Caco-2 (cell line): ENCODE data around the gene FASTK. TPM values are rescaled to one million over a fixed set of nuclear protein-coding genes. Genes with fewer than 3 reads are reported as not detected.
A peak's percentile ranks its signal among the peaks of the same experiment; 100 is the strongest.

ENCODE experiments used
- Bru-seq: library from RNA; stranded (reverse); fragments of 400-500 nt; gene quantifications from one replicate; lab custom pipeline; 2021; lab: Mats Ljungman, UMichigan
- BruChase-seq, 2 experiments: library from RNA; stranded (reverse); fragments of 400-500 nt; gene quantifications; one replicate each; lab custom pipeline; 2021; lab: Mats Ljungman, UMichigan
- BruUV-seq: library from RNA; stranded (reverse); fragments of 400-500 nt; replicated peaks from 2 replicates; lab custom pipeline; 2021; lab: Mats Ljungman, UMichigan
- CTCF ChIA-PET: fragments of 300-600 bp; sonication (Branson Sonifier 250); formaldehyde crosslinking; loops from one replicate; lab custom pipeline; 2022; ENCODE audit warnings: antibody characterized with exemption; lab: Charles Lee
- POLR2A ChIA-PET: fragments of 300-600 bp; sonication (Branson Sonifier 250); formaldehyde crosslinking; loops from one replicate; lab custom pipeline; 2022; ENCODE audit warnings: antibody characterized with exemption; lab: Charles Lee
- DNase-seq, 2 experiments: peaks; one replicate each; pipeline versions ENCODE4 v3.0.0 to v3.0.0-alpha.2; 2020 to 2022
- H3K27me3 ChIP-seq: replicated peaks from 2 replicates; pipeline ENCODE4 v1.6.0; 2011; ENCODE audit warnings: low read length; ENCODE audit not compliant: control insufficient read depth, insufficient read depth
- H3K36me3 ChIP-seq: 2 replicates; pipeline ENCODE4 v1.5.1; 2011; ENCODE audit warnings: low read length; ENCODE audit not compliant: control insufficient read depth, insufficient read depth
- H3K4me1 ChIP-seq: fragments of 250-450 bp; sonication (Bioruptor Pico); 2 replicates; pipeline ENCODE4 v1.5.1; 2020; ENCODE audit warnings: mild to moderate bottlenecking
- H3K4me3 ChIP-seq: 2 replicates; pipeline ENCODE4 v1.5.1; 2011; ENCODE audit warnings: low read depth, mild to moderate bottlenecking, control low read depth, low read length
- H3K9me3 ChIP-seq: fragments of 250-450 bp; sonication (Bioruptor Pico); 2 replicates; pipeline ENCODE4 v1.5.1; 2020; ENCODE audit warnings: mild to moderate bottlenecking, moderate library complexity
- H3K27ac Mint-ChIP-seq: one replicate; pipeline ENCODE4 v1.8.0; 2022; ENCODE audit warnings: mixed read lengths; ENCODE audit not compliant: unreplicated experiment
- H3K27me3 Mint-ChIP-seq: one replicate; pipeline ENCODE4 v1.8.0; 2022; ENCODE audit warnings: mixed read lengths; ENCODE audit not compliant: insufficient read depth, unreplicated experiment
- H3K36me3 Mint-ChIP-seq: one replicate; pipeline ENCODE4 v1.8.0; 2022; ENCODE audit warnings: mild to moderate bottlenecking, mixed read lengths; ENCODE audit not compliant: insufficient read depth, unreplicated experiment
- H3K4me1 Mint-ChIP-seq: one replicate; pipeline ENCODE4 v1.8.0; 2022; ENCODE audit warnings: low read depth, mixed read lengths; ENCODE audit not compliant: unreplicated experiment
- H3K4me3 Mint-ChIP-seq: one replicate; pipeline ENCODE4 v1.8.0; 2022; ENCODE audit warnings: mild to moderate bottlenecking, moderate library complexity, mixed read lengths; ENCODE audit not compliant: unreplicated experiment
- H3K9me3 Mint-ChIP-seq: one replicate; pipeline ENCODE4 v1.8.0; 2022; ENCODE audit warnings: mixed read lengths; ENCODE audit not compliant: unreplicated experiment
- intact Hi-C: fragments of 100-400 bp; cut with micrococcal nuclease; formaldehyde crosslinking; loops from one replicate; pipeline ENCODE4 v1.10.0; 2022; ENCODE audit not compliant: unreplicated experiment
- long read RNA-seq: library from polyadenylated mRNA; stranded (forward); transcript quantifications from one replicate; pipeline ENCODE4 v2.0.0, GENCODE V29; 2022
- total RNA-seq: library from RNA; stranded (reverse); gene quantifications from 2 replicates; pipeline ENCODE4 v1.2.3, GENCODE V29; 2022
- TF ChIP-seq, protein P1 (sequence below), 2 experiments: fragments of 200-600 bp in 1 of 2; IDR thresholded peaks; 1 replicate in 1 of 2; 2 replicates in 1 of 2; pipeline versions ENCODE4 v1.5.1 to v1.8.0; 2011 to 2022; ENCODE audit warnings: antibody characterized with exemption in 1 of 2, control low read depth in 1 of 2, inconsistent platforms in 1 of 2, low read depth in 1 of 2, low read length in 1 of 2, mild to moderate bottlenecking in 1 of 2, moderate library complexity in 1 of 2; ENCODE audit not compliant: insufficient read depth in 1 of 2, severe bottlenecking in 1 of 2, unreplicated experiment in 1 of 2

Gene FASTK, protein sequence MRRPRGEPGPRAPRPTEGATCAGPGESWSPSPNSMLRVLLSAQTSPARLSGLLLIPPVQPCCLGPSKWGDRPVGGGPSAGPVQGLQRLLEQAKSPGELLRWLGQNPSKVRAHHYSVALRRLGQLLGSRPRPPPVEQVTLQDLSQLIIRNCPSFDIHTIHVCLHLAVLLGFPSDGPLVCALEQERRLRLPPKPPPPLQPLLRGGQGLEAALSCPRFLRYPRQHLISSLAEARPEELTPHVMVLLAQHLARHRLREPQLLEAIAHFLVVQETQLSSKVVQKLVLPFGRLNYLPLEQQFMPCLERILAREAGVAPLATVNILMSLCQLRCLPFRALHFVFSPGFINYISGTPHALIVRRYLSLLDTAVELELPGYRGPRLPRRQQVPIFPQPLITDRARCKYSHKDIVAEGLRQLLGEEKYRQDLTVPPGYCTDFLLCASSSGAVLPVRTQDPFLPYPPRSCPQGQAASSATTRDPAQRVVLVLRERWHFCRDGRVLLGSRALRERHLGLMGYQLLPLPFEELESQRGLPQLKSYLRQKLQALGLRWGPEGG
- total RNA-seq: 114 and 119 TPM in 2 replicates
- Bru-seq, nascent RNA: percentile 77 among the genes with signal in this experiment
- BruChase-seq, experiment 1, labeled RNA remaining after a 2-hour chase: percentile 84 among the genes with signal in this experiment
- BruChase-seq, experiment 2, labeled RNA remaining after a 6-hour chase: percentile 91 among the genes with signal in this experiment
- long read RNA-seq, transcript FASTK-212 (10 exons, 1,764 nt): minor isoform, 21 of 275 reads
- long read RNA-seq, transcript FASTK-201 (10 exons, 1,827 nt): major isoform, 115 of 275 reads
- long read RNA-seq, transcript FASTK-213 (9 exons, 1,826 nt): minor isoform, 16 of 275 reads
- long read RNA-seq, partial matches to known transcripts: 25 of 275 reads
- long read RNA-seq, other reads (novel, unspliced or antisense): 92 of 275 reads

DNA sequence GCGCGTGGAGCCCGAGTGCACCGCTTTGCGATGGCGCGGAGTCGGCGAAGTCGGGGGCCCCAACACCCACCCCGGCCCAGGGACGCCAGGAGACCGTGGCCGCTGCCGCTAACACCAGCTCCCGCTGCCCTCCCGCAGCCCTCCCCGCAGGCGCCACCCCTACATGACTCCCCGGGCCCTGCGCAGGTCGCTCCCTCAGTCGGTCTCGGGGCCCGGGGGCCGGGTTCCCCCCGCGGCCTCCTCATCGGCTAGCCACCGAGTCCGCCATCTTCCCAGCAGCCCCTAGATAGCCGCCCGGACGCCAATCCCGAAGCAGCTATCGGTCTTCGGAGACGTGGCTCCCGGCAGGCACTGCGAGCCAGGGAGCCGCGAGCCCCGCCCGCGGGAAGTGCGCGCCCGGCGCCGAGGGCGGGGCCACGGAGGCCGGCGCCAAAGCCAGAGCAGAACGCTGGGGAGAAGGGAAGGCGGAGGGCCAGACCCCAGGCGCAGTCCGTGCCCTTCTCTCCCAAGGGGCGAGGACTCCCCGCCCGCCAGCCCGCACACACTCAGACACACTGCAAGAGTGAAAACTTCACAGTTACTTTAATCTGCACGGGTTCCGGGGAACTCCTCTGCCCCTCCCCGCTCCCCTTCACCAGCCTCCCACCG, at the start of gene FASTK:
TSS of gene FASTK (minus strand) at position 288 of the 648 bp plus-strand sequence. CDS start at position 245, 43 bp downstream.
- BruUV-seq: no TSS peak
- H3K27ac Mint-ChIP-seq: peak within 1 kb of the TSS; percentile 87
- peaks cover 13% of the 10 kb centered on the region for H3K4me1 Mint-ChIP-seq
- intact Hi-C loops: loop anchor here (1.0 kb wide), 1 partner anchor 18 kb away; no protein-coding TSS in a partner anchor
- H3K36me3 Mint-ChIP-seq: peaks cover 56% of the 10 kb centered on the region
- peak within 1 kb of the TSS; percentile 93 for H3K4me3 Mint-ChIP-seq
- TF ChIP-seq, protein P1, sequence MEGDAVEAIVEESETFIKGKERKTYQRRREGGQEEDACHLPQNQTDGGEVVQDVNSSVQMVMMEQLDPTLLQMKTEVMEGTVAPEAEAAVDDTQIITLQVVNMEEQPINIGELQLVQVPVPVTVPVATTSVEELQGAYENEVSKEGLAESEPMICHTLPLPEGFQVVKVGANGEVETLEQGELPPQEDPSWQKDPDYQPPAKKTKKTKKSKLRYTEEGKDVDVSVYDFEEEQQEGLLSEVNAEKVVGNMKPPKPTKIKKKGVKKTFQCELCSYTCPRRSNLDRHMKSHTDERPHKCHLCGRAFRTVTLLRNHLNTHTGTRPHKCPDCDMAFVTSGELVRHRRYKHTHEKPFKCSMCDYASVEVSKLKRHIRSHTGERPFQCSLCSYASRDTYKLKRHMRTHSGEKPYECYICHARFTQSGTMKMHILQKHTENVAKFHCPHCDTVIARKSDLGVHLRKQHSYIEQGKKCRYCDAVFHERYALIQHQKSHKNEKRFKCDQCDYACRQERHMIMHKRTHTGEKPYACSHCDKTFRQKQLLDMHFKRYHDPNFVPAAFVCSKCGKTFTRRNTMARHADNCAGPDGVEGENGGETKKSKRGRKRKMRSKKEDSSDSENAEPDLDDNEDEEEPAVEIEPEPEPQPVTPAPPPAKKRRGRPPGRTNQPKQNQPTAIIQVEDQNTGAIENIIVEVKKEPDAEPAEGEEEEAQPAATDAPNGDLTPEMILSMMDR (IDR thresholded peaks at IDR 0.05; ENCODE audit: insufficient read depth in 1 of 2, low read depth in 1 of 2, low read length in 1 of 2, severe bottlenecking in 1 of 2, unreplicated experiment in 1 of 2): no peak
- peak within 1 kb of the TSS; percentile 98 for H3K4me3 ChIP-seq
- no peaks in the 10 kb centered on the region for H3K9me3 Mint-ChIP-seq
- no peaks in the 10 kb centered on the region for H3K27me3 Mint-ChIP-seq
- DNase-seq: peak; percentile 91 to 92
- ChIA-PET POLR2A (interaction anchor here (0.7 to 1.8 kb wide), 5 partner anchors 13 to 172 kb away, joined by 3 to 25 read pairs (median 10); partner anchors contain the start of gene ABCB8), CTCF (interaction anchor here (0.6 to 1.6 kb wide), 4 partner anchors 18 to 62 kb away, joined by 3 to 13 read pairs (median 4); partner anchors contain the start of gene CDK5)
- H3K27me3 ChIP-seq: no peaks in the 10 kb centered on the region
- no peaks in the 10 kb centered on the region for H3K9me3 ChIP-seq
- H3K4me1 ChIP-seq: peaks cover 26% of the 10 kb centered on the region
- H3K36me3 ChIP-seq: no peaks in the 10 kb centered on the region

DNA sequence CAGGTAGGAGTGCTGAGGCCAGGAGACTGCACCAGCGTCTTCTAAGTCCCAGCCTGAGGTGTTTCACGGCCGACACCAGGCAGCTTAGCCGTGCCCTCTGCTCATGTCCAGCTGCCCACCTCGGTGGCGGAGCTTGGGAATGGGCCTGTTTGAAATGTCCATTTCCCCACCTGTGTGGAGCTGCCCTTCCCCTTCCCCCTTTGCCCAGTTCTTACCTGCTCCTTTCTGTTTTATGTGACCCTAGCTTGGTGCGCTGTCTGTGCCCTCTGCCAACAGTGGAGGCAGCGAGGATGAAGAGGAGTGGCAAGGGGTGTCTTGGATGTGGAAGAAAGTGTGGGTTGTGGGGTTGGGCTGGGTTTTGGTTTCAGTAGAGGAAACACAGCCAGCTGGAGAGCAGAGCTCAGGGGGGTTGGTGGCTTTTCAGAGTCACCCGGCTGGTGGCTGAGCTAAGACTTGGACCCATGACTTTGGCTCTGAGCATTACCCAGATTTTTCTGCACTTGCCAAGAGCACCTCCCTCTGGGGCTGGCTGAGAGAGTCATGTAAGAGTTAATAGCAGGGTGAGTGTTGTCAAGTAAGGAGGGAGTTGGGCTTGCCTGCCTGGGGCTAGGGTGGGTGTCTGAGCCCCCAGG, 49.5 kb upstream of the FASTK start:
- H3K4me1 ChIP-seq: no peaks in the 10 kb centered on the region
- H3K4me3 Mint-ChIP-seq: no peak overlapping the region
- no peaks in the 10 kb centered on the region for H3K27me3 ChIP-seq
- ChIA-PET POLR2A (no interaction called here), CTCF (no interaction called here)
- peaks cover 1% of the 10 kb centered on the region for H3K36me3 ChIP-seq
- H3K36me3 Mint-ChIP-seq: peaks cover 35% of the 10 kb centered on the region
- no peaks in the 10 kb centered on the region for H3K9me3 ChIP-seq
- H3K27ac Mint-ChIP-seq: no peak overlapping the region
- H3K4me1 Mint-ChIP-seq: no peaks in the 10 kb centered on the region
- no peak for DNase-seq
- TF ChIP-seq, protein P1 (IDR thresholded peaks at IDR 0.05; ENCODE audit: insufficient read depth in 1 of 2, low read depth in 1 of 2, low read length in 1 of 2, severe bottlenecking in 1 of 2, unreplicated experiment in 1 of 2): no peak
- no peak overlapping the region for H3K4me3 ChIP-seq
- H3K27me3 Mint-ChIP-seq: no peaks in the 10 kb centered on the region
- BruUV-seq: no TSS peak
- intact Hi-C loops: no loop called here
- no peaks in the 10 kb centered on the region for H3K9me3 Mint-ChIP-seq
